ENCODE data around the gene TMEM175.

GRCh38 chr4:883377-884095, 48.7 kb upstream of the TMEM175 start:
- TF ChIP-seq CTCF (IDR thresholded peaks at IDR 0.05) (no peak), POLR2A (IDR thresholded peaks at IDR 0.05) (no peak)

Data from body of pancreas (tissue), 4 donors.